ENCODE measurements around the gene CMTR1. TPM values are rescaled to one million over a fixed set of nuclear protein-coding genes. Genes with fewer than 3 reads are reported as not detected.

CMTR1 gene
- total RNA-seq, 2 experiments from 2014 or later, result 32.3 to 42.8 TPM

GRCh38 chr6:37454420-37455140 lies 21.6 kb downstream of the CMTR1 start:
- Histone ChIP-seq H3K4me3 (ENCODE audit: low read depth, low read length, poor library complexity, severe bottlenecking) (no peak overlapping the region), H3K79me2 (ENCODE audit: insufficient read depth, low read depth, low read length) (no peaks in the 10 kb centered on the region), H2AFZ (ENCODE audit: low read length) (no peak overlapping the region), H3K4me2 (ENCODE audit: low read length) (no peak overlapping the region), H3K9me3 (ENCODE audit: low read length) (no peaks in the 10 kb centered on the region), H3K9me2 (ENCODE audit: insufficient read depth, low read length) (no peaks in the 10 kb centered on the region), H4K20me1 (ENCODE audit: insufficient read depth, low read length) (no peaks in the 10 kb centered on the region), H3K4me1 (ENCODE audit: insufficient read depth, low read length, poor library complexity, severe bottlenecking) (no peaks in the 10 kb centered on the region), H3K36me3 (ENCODE audit: insufficient read depth, low read length) (peaks cover 87% of the 10 kb centered on the region), H3K27ac (ENCODE audit: low read depth, low read length, poor library complexity, severe bottlenecking) (no peak overlapping the region)
- DNase-seq (ENCODE audit: low spot score), result no peak
- no TSS peak for BruUV-seq (replicated peaks)
- ChIA-PET CTCF (ENCODE audit: unreplicated experiment) (no interaction called here), POLR2A (interaction anchor here (1.2 to 2.4 kb wide), 2 partner anchors 13 to 14 kb away, joined by 4 to 7 read pairs; no protein-coding TSS in a partner anchor)
- TF ChIP-seq CTCF (conservative IDR thresholded peaks at IDR 0.05; ENCODE audit: low read length) (no peak), EZH2phosphoT487 (IDR thresholded peaks at IDR 0.05; ENCODE audit: borderline replicate concordance, low read depth, low read length) (no peak)
- intact Hi-C loops (cut with micrococcal nuclease; ENCODE audit: unreplicated experiment), result no loop called here

GRCh38 chr6:37456126-37456525 lies 23.1 kb downstream of the CMTR1 start:
- POLR2A ChIA-PET, result interaction anchor here (0.5 to 2.4 kb wide), 3 partner anchors 11 to 95 kb away, joined by 3 to 7 read pairs (median 6); no protein-coding TSS in a partner anchor

More at GRCh38 chr6:37456126-37456525, 23.1 kb downstream of the CMTR1 start:
- H2AFZ ChIP-seq (ENCODE audit: low read length), result no peak overlapping the region
- no peak overlapping the region for H3K4me3 ChIP-seq (ENCODE audit: low read depth, low read length, poor library complexity, severe bottlenecking)
- H4K20me1 ChIP-seq (ENCODE audit: insufficient read depth, low read length), result no peaks in the 10 kb centered on the region
- H3K79me2 ChIP-seq (ENCODE audit: insufficient read depth, low read depth, low read length), result no peaks in the 10 kb centered on the region
- no peak for DNase-seq (ENCODE audit: low spot score)
- no peaks in the 10 kb centered on the region for H3K4me1 ChIP-seq (ENCODE audit: insufficient read depth, low read length, poor library complexity, severe bottlenecking)
- CTCF ChIA-PET (ENCODE audit: unreplicated experiment), result no interaction called here
- no TSS peak for BruUV-seq (replicated peaks)
- TF ChIP-seq EZH2phosphoT487 (IDR thresholded peaks at IDR 0.05; ENCODE audit: borderline replicate concordance, low read depth, low read length) (no peak), CTCF (conservative IDR thresholded peaks at IDR 0.05; ENCODE audit: low read length) (no peak)
- H3K27ac ChIP-seq (ENCODE audit: low read depth, low read length, poor library complexity, severe bottlenecking), result no peak overlapping the region
- intact Hi-C loops (cut with micrococcal nuclease; ENCODE audit: unreplicated experiment), result no loop called here
- H3K9me2 ChIP-seq (ENCODE audit: insufficient read depth, low read length), result no peaks in the 10 kb centered on the region
- no peaks in the 10 kb centered on the region for H3K9me3 ChIP-seq (ENCODE audit: low read length)
- H3K36me3 ChIP-seq (ENCODE audit: insufficient read depth, low read length), result peaks cover 89% of the 10 kb centered on the region
- no peak overlapping the region for H3K4me2 ChIP-seq (ENCODE audit: low read length)
